Erythroblast (primary cell): ENCODE measurements around the gene RMRP.

ENCODE experiments used
- GATA1 ChIP-seq: IDR thresholded peaks from 2 replicates; pipeline ENCODE4 v1.6.1; 2011; ENCODE audit warnings: low read depth, mild to moderate bottlenecking, control low read depth, low read length, moderate library complexity
- POLR2A ChIP-seq: IDR thresholded peaks from 2 replicates; pipeline ENCODE4 v1.6.1; 2011; ENCODE audit warnings: mild to moderate bottlenecking, low read length

- TF ChIP-seq POLR2A, result no peak
- no peak for TF ChIP-seq GATA1
These were observed 22.0 kb upstream of the RMRP start for GRCh38 chr9:35679766-35680330.
